DMS 273 treated with DMSO at 0.1 percent for 48 hours (cell line): ENCODE results near the gene PHPT1.
A peak's percentile ranks its signal among the peaks of the same experiment; 100 is the strongest.
"Not testable (repeated sequence)": the region's sequence is repeated elsewhere in the genome, so short reads cannot be mapped to it uniquely, and the experiment has no call there.

Experiments
- DNase-seq: peaks from one replicate; lab custom pipeline; 2025; lab: John Stamatoyannopoulos, UW

The PHPT1 gene

DNA sequence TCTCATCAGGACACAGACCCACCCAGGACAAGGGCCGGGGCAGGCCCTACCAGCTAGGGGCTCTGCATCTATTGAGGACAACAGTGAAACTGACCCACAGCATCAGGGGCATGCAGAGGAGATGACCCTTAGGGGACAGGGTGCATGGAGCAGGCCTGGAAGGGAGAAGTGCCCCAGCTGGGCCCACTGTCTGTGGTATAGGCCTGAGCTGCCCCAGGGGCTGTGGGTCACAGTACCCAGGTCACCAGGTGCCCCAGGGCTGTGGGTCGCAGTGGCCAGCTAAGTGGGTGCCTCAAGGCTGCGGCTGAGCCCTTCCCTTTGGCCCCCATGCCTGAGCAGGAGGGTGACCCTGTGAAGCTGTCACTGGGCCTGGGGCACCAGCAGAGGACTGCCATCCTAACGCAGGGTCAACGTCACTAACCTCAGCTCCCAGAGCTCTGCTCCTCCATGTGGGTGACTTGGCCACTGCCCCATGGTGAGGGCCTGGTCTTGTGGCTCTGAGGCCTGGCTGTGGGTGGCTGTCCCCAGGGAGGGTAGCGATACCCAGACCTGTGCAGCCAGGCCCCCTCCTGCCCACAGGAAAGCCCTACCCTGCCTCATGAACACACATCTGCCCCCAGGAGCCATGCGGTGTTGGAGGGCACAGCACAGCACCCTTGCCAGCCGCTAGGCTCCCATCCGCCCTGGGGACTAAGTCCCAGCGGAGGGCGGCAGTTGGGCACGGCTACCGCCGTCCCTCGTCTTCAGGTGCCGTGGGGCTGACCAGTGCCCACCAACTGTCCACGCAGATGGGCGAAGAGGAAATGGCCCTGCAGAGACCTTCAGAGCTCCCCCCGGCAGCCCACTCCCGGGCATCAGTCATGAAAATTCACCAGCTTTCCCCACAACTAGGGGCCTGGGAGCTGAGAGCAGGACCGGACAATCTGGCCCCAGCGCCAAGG lies 12.0 kb downstream of the PHPT1 start:
- DNase-seq, result no peak

GRCh38 chr9:136861874-136862457 lies 12.8 kb downstream of the PHPT1 start:
- DNase-seq, result no peak

- no peak for DNase-seq
Observed at GRCh38 chr9:136862849-136863622, 13.8 kb downstream of the PHPT1 start.

GRCh38 chr9:136863623-136864273 lies 14.5 kb downstream of the PHPT1 start:
- no peak for DNase-seq

- no peak for DNase-seq
Observed at GRCh38 chr9:136865041-136865767, 16.0 kb downstream of the PHPT1 start.

GRCh38 chr9:136865768-136866103 lies 16.5 kb downstream of the PHPT1 start:
- no peak for DNase-seq

DNA sequence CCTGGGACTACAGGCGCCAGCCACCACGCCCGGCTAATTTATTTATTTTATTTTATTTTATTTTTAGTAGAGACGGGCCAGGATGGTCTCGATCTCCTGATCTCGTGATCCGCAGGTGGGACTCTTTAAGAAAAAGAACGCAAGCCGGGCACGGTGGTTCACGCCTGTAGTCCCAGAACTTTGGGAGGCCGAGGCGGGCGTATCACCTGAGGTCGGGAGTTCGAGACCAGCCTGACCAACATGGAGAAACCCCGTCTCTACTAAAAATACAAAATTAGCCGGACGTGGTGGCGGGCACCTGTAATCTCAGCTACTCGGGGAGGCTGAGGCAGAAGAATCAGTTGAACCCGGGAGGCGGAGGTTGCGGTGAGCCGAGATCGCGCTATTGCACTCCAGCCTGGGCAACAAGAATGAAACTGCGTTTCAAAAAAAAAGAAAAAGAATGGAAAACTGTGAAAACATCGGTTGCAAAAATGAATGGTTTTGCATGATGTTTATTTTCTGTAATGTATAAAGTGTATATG lies 17.8 kb downstream of the PHPT1 start:
- DNase-seq, result not testable (repeated sequence)

- no peak for DNase-seq
Observed at GRCh38 chr9:136867480-136867879, 18.3 kb downstream of the PHPT1 start.

DNA sequence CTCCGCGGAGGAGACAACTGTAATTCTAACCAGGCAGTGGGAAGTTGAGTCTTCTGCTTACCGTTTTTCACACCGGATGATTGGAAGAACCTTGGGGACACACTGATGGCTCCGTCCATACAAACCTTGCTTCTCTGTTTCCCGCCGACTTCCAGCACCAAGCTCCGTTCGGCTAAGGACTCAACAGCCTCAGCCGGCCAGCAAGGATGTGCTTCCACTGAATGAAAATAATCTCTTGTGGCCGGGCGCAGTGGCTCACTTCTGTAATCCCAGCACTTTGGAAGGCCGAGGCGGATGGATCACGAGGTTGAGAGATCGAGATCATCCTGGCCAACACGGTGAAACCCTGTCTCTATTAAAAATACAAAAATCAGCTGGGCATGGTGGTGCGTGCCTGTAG lies 18.7 kb downstream of the PHPT1 start:
- DNase-seq, result no peak

GRCh38 chr9:136868644-136869043 lies 19.4 kb downstream of the PHPT1 start:
- no peak for DNase-seq

DNA sequence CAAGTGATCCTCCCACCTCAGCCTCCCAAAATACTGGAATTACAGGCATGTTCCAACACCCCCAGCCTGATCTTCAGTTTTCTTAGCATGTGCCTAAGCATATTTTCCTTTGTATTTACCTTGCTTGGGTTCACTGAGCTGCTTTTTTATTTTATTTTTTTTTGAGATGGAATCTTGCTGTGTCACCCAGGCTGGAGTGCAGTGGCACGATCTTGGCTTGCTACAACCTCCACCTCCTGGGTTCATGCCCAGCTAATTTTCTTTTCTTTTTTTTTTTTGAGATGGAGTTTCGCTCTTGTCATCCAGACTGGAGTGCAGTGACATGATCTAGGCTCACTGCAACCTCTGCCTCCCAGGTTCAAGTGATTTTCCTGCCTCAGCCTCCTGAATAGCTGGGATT lies 20.4 kb downstream of the PHPT1 start:
- DNase-seq, result not testable (repeated sequence)

DNA sequence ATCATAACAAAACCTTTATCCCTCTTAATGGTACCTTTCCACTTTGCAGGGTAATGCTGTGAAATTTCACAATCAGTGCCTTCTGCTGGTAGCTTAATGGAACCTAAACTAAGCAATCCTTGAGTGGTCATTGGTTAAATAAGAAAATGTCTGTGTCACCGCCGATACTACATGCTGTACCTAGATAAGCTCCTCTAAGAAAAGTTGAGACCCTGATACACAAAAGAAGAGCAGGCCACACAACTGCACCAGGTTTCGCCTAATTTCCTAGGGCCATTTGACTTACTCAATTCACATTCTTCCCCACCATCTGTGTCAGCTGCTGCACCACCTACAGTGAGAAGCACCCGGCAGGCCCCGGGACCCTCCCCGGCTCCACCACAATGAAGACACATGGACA lies 25.9 kb downstream of the PHPT1 start:
- DNase-seq, result peak; percentile 35

DNA sequence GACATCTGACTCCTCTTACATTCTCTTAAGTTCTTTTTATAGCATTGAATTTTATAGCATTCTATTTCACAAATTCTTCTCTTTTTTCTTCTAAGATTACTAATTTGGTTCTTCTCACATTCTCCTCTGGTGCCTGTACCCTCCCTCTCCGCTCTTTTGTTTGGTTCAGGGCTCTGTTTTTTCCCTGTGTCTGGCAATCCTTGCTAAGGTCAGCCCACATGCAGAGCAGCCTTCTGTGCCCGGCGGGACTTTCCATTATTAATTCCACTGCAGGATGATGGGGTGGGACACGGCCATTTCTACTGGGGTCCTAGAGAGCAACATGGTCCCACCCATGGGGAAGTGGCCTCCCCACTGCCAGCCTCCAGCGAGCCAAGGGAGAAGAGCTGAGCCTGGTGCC lies 27.3 kb downstream of the PHPT1 start:
- no peak for DNase-seq

DNA sequence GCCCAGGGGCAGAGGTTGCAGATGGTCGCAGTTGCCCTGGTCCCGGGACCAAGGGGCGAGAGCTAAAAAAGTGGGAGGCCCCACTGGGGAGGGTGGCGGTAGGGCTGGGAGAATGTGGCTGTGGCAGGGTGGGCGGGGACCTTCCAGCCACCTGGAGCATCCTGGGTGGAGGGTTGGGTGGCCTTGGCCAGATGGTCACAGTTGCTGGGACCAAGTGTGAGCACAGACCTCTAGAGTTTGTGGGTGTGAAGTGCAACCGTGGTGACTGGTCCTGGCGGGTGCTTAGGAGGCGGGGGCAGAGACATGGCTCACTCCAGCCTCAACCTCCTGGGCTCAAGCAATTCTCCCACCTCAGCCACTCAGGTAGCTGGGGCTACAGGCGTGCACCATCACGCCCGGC lies 31.4 kb downstream of the PHPT1 start:
- DNase-seq, result no peak

DNA sequence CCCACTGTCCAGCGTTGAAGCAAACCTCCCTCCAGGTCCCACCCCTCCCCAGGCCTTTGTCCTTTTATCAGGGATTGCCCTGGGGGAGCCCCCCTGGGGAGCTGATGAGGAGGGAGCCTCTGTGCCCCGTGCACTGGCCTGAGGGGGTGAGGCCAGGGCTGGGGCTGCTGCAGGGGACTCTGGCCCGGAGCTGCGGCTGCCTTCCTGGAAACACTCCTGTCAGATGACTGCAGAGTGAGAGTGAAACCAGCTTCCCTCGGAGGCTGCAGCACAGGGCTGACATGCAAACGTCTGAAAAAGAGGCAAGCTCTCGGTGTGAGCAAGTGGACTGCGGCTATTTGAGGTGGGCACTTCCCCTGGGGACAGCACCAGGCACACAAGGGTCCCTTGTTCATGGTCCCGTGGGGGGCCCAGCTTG lies 32.5 kb downstream of the PHPT1 start:
- no peak for DNase-seq

- DNase-seq, result no peak
Observed at GRCh38 chr9:136882109-136882946, 33.1 kb downstream of the PHPT1 start.

GRCh38 chr9:136882947-136883283 lies 33.7 kb downstream of the PHPT1 start:
- not testable (repeated sequence) for DNase-seq

DNA sequence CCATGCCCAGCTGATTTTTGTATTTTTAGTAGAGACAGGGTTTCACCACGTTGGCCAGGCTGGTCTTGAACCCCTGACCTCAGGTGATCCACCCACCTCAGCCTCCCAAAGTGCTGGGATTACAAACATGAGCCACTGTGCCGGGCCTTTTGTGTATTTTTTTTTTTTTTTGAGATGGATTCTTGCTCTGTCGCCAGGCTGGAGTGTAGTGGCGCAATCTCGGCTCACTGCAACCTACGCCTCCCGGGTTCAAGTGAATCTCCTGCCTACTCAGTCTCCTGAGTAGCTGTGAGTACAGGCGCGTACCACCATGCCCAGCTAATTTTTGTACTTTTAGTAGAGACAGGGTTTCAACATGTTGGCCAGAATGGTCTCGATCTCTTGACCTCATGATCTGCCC lies 34.5 kb downstream of the PHPT1 start:
- not testable (repeated sequence) for DNase-seq

DNA sequence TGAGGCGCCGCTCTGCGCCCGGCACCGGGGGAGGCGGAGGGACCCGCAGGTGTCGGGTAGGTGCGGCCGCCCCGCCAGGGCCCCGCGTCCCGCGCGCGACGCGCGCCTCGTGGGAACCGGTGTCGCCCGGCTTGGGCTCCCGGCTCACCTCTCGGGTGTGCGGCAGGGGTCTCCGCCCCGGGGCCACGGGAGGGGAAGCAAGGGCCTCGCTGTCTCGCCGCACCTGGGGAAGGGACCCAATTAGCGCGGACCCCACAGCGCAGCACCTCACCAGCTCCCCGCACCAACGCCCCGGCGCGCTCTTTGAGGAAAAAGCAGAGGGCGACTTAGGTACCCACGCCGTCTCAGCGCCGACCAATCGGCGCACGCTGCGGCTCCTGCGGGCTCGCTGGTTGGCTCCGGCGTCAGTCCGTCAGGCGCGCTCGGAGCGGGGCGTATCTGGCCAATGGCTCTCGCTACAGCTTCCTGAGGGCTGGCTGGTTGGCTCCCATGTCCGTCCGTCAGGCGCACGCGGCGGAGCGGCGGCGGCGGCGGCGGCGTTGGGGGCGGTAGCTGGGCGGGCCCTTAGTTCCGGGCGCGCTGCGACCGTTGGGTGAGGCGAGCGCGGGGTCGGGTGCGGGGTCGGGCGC lies 36.9 kb downstream of the PHPT1 start, which contains the start of gene TRAF2:
TRAF2 (plus strand) TSS at position 567 of the 629 bp plus-strand sequence. CDS start 12,225 bp downstream, outside the sequence.
- DNase-seq, result peak; percentile 85
